ENCODE measurements around the gene CPED1.

Gene CPED1

DNA sequence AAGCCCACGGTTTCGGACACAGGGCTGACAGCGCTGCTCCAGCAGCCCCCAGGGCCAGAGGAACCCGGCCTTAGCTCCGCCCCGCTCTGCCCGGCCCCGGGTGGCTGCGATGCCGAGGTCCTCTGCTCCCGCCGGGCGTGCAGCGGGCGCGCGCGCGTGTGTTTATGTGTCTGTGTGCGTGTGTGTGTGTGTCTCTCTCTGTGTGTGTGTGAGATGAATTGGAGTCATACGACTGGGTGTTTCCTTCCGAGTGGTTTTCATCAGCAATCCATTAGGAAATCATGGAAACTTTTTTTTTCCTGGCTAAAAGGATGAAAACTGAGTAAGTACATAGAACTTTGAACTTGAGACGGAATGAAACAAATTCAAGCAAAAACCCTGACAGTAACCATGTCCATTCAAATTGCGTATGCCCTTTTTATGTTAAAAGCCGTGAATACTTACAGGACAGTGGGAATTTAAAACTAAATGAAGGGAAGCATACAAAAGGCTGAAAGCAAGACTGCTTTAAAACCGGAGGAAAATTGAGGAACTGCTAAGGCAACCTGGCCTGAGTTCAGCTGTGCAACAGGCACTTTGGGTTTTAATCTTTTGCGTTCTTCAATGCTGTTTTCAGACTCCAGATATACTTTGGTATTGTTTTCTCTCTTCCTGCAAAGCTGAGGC, at the start of gene CPED1:
CPED1 (plus strand) TSS at position 121 of the 666 bp plus-strand sequence. CDS start 911 bp downstream, outside the sequence.
- peak in 1 of 2 donors; percentile 26 for DNase-seq

DNA sequence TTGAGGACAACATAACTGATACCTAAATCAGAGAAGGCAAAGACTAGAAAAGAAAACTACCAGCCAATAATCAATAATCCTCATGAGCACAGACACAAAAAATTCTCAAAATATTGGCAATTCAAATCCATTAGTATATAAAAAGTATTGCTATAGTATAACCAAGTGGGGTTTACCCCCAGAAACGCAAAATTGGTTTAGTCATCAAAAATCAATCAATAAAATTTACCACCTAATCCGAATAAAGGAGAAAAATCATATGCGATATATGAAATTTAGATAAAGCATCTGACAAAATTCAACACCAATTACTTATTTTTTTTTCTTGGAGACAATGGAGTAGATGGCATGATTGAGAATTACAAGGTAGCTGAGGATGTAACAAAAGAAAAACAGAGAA, 49.2 kb upstream of the CPED1 start:
- no peak for DNase-seq

- no peak for DNase-seq
Measured at GRCh38 chr7:120941064-120941463, 47.4 kb upstream of the CPED1 start.

GRCh38 chr7:120941856-120942255, 46.7 kb upstream of the CPED1 start:
- DNase-seq = no peak

DNA sequence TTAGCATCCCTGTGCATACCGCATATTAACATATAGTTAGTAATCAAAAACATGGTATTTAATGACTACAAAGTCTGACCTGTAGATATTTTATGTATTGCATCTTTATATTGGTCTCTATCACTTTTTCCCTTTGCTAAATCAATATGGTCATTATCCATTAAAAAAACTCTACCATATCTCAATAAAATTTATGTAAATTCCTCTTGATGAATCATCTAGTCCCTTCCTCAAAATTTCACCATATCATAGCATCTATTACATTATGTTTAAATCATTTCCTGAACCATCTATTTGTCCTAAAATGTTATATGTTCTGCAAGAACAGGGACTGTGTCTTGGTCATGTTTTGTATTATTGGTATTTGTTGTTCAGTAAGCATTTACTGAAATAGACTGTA, 45.6 kb upstream of the CPED1 start:
- DNase-seq = no peak

DNA sequence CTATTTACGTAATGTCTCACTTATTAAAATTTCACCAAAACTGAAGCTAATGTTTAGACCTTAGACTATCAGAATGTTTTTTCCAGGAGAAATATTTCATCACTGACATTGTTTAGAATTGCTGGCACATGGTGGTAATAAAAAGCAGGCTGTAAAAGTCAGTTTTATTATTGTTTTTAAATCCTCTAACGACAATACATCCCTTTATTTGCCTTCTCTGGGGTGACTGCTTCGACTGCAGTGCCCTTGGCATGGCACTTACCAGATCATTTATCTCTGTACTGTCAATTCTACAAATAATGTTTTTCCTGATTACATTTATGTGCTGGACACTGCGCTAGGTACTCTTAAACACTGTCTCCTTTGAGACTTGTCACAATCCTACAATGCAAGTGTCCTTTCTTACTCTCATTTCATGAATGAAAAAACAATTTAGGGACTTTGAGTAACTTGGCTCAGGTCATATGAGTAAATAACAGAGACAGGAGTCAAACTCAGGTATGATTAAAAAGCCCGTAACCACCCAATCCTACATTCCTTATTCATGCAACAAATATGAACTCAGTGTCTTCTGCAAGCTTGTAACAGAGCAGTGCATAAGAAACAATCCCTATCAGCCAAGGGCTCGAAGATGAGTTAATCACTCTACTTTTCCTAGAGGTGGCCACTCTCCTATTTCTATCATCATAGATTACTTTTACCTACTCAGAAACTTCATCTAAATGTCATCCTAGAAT, 43.5 kb upstream of the CPED1 start:
- DNase-seq = no peak

DNA sequence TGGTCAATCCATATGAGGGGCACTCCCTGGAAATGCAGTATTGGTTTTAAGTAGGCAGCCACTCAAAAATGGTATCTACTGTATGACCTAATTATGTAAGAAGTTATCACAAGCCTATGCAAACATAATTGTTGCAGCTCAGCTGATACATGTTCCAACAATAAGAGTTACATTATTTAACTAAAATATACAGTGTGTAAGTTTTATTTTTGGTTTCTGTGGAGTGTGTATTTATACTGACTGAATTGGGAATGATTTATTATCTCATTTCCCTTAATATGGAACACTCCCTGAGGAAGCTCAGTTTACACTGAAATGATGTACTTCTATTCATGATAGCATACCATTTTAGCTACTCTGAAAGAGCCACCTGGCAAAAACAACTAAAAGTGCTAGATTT, 40.5 kb upstream of the CPED1 start:
- no peak for DNase-seq

- no peak for DNase-seq
Measured at GRCh38 chr7:120949393-120949911, 39.1 kb upstream of the CPED1 start.

DNA sequence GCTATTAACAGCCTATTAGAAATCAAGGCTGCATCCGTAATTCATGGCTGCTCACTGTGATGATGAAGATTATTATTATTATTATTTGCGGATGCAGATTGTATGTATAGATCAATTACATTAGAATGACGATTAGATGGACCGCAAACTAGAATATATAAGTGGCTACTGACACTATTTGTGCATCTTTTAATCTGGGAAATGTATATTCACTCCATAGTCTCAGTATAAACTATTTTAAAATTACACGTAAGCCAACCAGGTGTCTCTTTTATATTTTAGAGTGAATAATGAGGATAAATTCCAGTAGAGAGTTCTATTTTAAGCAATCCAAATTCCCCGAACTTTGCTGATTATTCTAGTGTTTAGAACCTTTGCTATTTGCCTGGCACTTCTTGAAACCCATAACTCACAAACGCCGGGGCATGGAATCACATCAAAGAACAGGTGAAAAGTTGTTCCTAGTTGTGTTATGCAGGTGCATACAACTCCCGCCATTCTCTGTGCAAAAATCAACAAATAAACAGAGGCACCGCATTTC, 38.4 kb upstream of the CPED1 start:
- DNase-seq = no peak

GRCh38 chr7:120950539-120951308, 37.8 kb upstream of the CPED1 start, which contains the start of gene ING3:
Gene ING3 (plus strand): TSS chr7:120950777. CDS start chr7:120950897, 120 bp downstream.
- peak; percentile 96 for DNase-seq

GRCh38 chr7:120951309-120951699, 37.2 kb upstream of the CPED1 start:
- no peak for DNase-seq

DNA sequence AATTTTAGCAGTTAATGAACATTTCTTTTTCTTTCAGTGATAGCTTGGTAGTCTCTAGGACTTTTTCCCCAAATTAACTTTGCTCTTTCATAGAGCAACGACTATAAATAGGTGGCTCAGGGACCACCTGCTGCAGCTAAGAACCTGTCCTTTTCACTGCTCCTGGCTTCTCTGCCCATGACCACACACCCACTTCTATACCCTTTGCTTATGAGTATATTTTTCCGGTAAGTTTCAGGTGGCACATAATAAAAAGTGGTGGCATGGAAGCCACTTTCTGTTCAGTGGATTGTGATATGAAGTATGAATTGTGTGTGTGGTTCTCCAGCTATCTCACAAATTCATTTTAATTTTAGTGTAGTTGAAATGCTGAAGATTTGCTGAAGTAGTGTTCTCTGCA, 36.7 kb upstream of the CPED1 start:
- DNase-seq = no peak

DNA sequence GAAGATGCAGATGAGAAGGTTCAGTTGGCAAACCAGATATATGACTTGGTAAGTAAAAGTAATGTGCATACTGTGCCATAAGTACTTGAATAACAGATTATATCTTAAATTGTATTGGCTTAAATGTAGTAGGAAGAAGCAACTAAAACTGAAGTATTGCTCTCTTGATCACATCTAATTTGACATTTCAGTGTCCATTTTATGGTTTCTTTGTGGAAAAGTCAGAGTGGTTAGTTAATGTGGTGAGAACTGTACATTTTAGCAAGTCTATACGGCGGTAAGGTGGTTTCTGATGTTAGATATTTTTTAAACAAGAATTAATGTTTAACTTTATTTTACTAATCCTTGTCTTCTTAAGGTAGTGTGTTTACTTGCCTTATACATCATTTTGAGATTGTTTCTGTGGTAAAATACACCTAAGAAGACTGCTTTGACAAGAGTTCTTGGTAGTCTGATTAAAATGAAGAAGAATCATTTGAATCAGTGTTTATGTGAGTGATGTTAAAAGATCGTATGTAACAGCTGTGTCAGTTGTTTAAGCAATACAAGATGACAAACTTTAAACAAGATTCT, 32.8 kb upstream of the CPED1 start:
- DNase-seq = no peak

- no peak for DNase-seq
Measured at GRCh38 chr7:120959929-120960484, 28.5 kb upstream of the CPED1 start.

- DNase-seq = no peak
Measured at GRCh38 chr7:120960714-120961113, 27.8 kb upstream of the CPED1 start.

DNA sequence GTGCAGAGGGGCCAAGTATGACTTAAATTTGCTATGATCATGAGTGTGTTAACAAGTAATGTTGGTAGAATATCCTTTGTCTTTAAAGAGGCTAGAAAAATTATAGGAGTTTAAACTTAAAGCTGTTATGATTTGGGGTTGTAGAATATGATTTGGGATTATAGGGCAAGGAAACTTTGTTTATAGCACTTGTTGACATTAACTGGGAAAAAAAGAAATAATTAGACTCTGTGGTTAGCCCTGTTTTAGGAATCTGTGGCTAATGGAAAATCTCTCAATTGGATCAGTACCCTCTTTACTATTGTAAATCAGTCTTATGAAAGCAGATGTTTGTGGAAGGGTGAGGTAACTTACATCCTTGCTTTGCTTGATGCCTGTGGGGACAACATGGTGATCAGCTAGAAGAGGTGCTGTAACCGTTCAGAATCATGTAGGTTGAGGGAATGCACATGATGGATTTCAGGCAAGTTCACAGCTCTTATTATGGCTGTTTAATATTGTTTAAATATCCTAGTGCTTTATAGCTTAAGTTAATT, 26.8 kb upstream of the CPED1 start:
- no peak for DNase-seq

- no peak for DNase-seq
Measured at GRCh38 chr7:120964088-120964487, 24.4 kb upstream of the CPED1 start.

GRCh38 chr7:120966961-120967360, 21.6 kb upstream of the CPED1 start:
- no peak for DNase-seq

DNA sequence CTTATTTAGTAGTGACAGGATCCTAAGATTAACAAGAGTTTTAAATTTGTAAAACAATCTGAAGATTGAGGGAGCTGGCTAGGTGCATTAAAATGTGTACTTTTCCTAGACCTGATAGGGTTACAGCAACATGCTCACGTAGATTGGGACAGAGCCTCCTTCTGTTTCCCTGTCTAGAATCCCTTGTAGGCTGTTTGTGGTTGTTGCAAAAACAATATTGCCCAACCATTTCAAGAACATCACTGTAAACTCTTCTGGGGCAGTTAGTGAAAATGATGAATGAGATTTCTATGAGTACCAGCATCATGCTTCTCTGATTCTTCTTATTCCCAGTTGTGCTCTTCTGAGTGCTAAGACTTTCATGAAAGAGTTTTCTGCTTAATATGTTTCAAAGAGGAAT, 14.7 kb upstream of the CPED1 start:
- DNase-seq = no peak

DNA sequence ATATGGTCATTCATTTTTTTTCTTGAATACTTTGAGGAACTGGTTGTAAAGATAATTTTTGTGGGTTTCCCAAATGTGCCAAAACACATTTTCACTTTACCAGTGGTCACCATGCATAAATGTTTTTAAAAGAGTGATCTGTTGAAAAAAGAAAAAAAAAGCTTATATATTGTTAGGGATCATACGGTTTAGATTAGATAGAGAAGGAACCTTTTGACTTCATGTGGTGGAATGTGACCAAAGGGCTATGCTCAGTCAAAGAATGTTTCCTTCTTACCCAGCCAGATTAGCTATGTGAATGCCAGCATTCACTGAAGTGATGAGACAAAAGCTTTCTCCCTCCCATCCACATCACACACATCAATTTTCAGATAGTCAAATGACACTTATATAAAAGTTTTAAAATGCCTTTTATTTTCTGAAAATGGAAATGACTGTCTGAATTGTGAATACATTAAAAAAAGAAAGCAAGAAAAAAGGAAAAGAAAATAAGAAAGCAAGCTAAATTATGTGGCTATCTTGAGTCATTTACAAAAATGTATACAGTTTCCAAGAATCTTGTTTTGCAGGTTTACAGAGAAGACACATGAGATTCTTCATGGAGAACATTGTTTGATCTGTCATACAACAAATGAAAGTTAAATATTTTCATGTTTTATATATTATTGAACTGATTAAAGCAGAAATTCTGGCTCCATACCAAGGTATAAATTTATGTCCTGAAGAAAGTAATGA, 8.6 kb upstream of the CPED1 start:
- DNase-seq = no peak

DNA sequence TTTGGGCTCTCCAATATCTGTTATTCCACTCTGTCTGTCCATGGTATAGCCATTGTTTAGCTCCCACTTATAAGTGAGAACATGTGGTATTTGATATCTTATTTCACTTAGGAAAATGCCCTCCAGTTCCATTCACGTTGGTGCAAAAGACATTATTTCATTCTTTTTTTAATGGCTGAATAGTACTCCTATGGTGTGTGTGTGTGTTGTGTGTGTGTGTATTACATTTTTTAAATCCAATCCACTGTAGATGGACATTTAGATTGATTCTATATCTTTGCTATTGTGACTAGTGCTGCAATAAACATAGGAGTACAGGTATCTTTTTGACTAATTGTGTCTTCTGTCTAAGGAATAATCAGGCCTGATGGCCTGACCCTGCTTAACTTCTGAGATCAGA, 7.4 kb upstream of the CPED1 start:
- no peak for DNase-seq
